ENCODE measurements around the gene TCERG1L. TPM values are rescaled to one million over a fixed set of nuclear protein-coding genes. Genes with fewer than 3 reads are reported as not detected.

TCERG1L gene
- total RNA-seq, 1 donor from 2014 or later: not detected

DNA sequence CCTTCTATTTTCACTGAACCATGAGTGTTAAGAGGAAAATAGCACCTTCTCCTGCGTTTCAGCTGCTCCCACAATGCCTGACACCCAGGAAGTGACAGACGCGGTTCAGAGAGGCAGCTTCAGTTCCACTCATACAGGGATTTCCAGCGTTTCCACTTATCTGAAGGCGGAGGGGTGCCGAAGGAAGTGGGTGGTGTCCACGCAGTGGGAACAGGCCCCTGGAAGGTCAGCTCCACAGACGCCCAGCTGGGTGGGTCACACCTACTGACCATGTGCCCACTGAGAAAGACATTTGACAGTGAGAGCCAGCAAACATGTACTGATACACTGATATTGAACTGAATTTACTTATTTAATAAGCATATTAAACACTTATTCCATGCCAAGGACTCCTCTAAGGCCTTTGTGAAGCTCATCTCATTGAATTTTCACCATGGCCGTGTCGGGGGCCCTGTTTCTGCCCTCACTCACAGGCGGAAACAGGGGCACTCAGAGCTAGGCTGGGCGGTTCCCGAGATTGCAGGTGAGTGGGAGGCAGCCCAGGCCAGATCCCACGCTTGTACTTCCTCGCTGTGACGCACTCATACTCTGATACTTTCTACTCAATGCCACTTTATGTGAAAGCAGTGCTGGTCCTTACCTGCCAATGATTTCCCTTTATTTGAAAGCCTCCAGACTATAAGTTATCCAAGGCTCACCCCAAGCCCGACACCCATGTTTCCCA is 96.8 kb downstream of the TCERG1L start:
- DNase-seq (peak; percentile 17), ATAC-seq (no peak)
- Histone ChIP-seq H3K9me3 (no peaks in the 10 kb centered on the region), H3K27me3 (ENCODE audit: low read depth) (no peaks in the 10 kb centered on the region), H3K36me3 (no peaks in the 10 kb centered on the region), H3K27ac (no peak overlapping the region), H3K4me3 (no peak overlapping the region), H3K4me1 (no peaks in the 10 kb centered on the region)
- TF ChIP-seq, protein P1, sequence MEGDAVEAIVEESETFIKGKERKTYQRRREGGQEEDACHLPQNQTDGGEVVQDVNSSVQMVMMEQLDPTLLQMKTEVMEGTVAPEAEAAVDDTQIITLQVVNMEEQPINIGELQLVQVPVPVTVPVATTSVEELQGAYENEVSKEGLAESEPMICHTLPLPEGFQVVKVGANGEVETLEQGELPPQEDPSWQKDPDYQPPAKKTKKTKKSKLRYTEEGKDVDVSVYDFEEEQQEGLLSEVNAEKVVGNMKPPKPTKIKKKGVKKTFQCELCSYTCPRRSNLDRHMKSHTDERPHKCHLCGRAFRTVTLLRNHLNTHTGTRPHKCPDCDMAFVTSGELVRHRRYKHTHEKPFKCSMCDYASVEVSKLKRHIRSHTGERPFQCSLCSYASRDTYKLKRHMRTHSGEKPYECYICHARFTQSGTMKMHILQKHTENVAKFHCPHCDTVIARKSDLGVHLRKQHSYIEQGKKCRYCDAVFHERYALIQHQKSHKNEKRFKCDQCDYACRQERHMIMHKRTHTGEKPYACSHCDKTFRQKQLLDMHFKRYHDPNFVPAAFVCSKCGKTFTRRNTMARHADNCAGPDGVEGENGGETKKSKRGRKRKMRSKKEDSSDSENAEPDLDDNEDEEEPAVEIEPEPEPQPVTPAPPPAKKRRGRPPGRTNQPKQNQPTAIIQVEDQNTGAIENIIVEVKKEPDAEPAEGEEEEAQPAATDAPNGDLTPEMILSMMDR (IDR thresholded peaks at IDR 0.05): no peak
- intact Hi-C loops (cut with DNase I): no loop called here

DNA sequence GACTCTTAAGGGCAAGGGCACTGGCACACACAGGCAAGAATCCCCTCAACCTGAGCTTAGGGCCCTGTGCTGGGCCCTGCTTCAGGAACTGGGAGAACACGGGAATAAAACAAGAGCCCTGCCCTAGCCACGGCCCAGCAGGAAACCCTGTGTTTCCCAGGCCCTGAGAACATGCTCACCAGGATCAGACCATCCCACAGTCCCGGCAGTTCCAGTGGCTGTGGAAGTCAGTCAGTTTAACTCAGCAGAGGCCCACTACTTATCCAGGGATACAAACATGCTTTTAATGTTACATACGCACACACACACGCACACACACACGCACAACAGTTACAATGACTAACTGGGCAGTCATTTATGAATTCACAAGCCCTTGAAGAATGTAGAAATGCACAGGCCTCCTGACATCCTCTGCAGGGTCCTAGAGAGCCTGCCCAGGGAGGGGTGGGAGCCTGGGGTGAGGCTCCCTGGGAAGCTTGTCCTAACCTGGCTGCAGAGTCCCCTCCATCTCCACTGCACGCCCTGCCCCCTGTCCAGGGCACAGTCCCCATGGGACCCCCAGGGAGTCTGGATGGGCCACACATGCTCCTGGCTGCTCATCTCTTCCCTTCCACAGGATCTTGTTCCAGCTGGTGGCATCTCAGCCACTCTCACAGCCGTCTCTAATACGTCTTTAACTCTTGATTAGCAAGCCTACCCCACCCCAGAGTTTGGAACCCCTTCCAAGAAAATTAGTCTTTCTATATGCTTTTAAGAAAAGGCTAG is 97.6 kb downstream of the TCERG1L start:
- no peak for ATAC-seq
- intact Hi-C loops (cut with DNase I): no loop called here
- no peaks in the 10 kb centered on the region for H3K9me3 ChIP-seq
- H3K4me3 ChIP-seq: no peak overlapping the region
- TF ChIP-seq, protein P1 (IDR thresholded peaks at IDR 0.05): no peak
- no peak overlapping the region for H3K27ac ChIP-seq
- H3K27me3 ChIP-seq (ENCODE audit: low read depth): no peaks in the 10 kb centered on the region
- peak; percentile 28 for DNase-seq
- no peaks in the 10 kb centered on the region for H3K4me1 ChIP-seq
- H3K36me3 ChIP-seq: no peaks in the 10 kb centered on the region

DNA sequence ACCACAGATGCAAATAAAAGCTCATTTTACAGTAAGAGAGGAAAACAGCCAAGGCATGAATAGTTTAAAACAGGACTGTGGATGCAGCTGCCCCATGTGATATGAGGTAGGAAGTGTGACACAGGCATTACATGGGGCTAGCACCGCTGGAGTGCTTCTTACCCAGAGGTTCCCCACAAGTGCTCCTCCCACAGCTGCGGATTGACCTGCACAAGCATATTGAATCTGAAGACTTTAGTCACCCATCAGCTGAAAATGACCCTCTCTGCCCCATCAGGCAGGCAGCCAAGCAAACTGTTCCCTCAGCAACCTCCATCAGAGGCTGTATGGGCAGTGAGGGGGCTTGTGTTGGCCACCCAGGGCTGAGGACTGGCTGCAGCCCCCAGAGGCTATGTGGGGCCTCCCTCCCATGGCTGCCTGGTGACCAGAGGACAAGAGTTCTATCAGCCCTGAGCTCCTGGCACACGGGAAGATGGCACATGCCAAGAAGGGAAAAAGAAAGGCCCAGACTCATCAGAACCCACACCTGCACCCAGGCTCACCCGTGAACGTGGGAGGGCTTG is 98.7 kb downstream of the TCERG1L start:
- TF ChIP-seq, protein P1 (IDR thresholded peaks at IDR 0.05): no peak
- Histone ChIP-seq H3K4me3 (no peak overlapping the region), H3K27ac (no peak overlapping the region), H3K36me3 (no peaks in the 10 kb centered on the region), H3K27me3 (ENCODE audit: low read depth) (no peaks in the 10 kb centered on the region), H3K4me1 (no peaks in the 10 kb centered on the region), H3K9me3 (no peaks in the 10 kb centered on the region)
- ATAC-seq: no peak
- intact Hi-C loops (cut with DNase I): no loop called here
- peak; percentile 20 for DNase-seq

DNA sequence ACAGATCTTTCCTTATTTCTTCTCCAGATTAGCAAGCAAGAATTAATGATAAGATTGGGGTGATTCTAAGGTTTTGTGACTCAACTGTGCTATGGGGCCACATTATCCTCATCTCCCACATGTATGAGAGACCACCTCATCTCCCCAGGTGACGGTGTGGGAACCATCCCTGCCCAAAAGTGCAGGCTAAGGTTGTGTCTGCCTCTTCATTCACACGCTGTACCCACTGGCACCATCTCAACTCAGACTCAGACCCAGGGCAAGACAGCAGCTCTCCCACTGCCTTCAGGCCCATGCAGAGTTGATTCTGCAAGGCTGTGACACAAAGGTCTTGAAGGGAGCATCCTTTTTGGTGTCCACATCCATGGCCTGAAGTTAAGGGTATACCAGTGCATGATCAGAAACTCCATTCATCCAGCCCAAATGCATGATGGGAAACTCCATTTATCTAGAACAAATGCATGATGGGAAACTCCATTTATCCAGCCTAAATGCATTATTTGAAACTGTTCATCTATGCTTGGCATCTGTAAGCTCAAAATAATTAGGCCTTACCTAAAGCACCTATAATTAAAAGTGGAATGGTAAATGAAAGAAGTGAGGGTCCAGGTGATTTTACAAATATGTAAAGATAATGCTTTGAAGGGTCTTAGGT is 99.4 kb downstream of the TCERG1L start:
- TF ChIP-seq, protein P1 (IDR thresholded peaks at IDR 0.05): no peak
- Histone ChIP-seq H3K4me1 (no peaks in the 10 kb centered on the region), H3K4me3 (no peak overlapping the region), H3K27me3 (ENCODE audit: low read depth) (no peaks in the 10 kb centered on the region), H3K9me3 (no peaks in the 10 kb centered on the region), H3K36me3 (no peaks in the 10 kb centered on the region), H3K27ac (no peak overlapping the region)
- ATAC-seq (no peak), DNase-seq (no peak)
- intact Hi-C loops (cut with DNase I): no loop called here

DNA sequence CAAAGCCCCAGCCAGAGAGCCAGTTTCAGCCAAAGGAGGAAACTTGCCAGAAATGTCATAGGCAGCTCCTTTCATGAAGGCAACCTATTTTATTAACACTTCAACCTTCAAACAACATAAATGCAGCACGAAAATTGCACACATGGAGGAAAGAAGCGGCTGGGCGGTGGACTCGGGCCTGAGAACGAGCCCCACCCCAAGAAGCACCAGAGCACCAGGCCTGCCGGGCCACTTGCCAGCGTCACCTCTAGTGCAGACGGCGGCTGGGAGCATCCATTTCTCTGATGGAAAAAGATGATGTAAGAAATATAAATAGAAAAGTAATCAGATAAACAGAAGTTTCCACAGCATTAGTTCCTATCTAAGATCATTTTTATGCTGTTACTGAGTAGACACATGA is 100.0 kb downstream of the TCERG1L start:
- no peaks in the 10 kb centered on the region for H3K9me3 ChIP-seq
- H3K27me3 ChIP-seq (ENCODE audit: low read depth): no peaks in the 10 kb centered on the region
- intact Hi-C loops (cut with DNase I): no loop called here
- H3K4me1 ChIP-seq: no peaks in the 10 kb centered on the region
- ATAC-seq: no peak
- H3K27ac ChIP-seq: no peak overlapping the region
- no peaks in the 10 kb centered on the region for H3K36me3 ChIP-seq
- TF ChIP-seq, protein P1 (IDR thresholded peaks at IDR 0.05): no peak
- DNase-seq: no peak
- no peak overlapping the region for H3K4me3 ChIP-seq
